Activated CD8-positive, alpha-beta T cell treated with anti-CD3 and anti-CD28 coated beads for 36 hours (primary cell): Measurements from ENCODE around the gene GPR84. TPM values are rescaled to one million over a fixed set of nuclear protein-coding genes. Genes with fewer than 3 reads are reported as not detected.

Experiments
- ATAC-seq: fragments of 200-7000 bp; cut with Tn5 transposase; one replicate; pipeline ENCODE4 v1.10.0; 2021; ENCODE audit warnings: mild to moderate bottlenecking, moderate library complexity
- CTCF ChIA-PET: fragments of 350-600 bp; sonication (Branson Sonifier 250); formaldehyde crosslinking; loops from one replicate; lab custom pipeline; 2021; ENCODE audit warnings: antibody characterized with exemption; lab: Charles Lee
- POLR2A ChIA-PET: fragments of 350-600 bp; sonication (Branson Sonifier 250); formaldehyde crosslinking; loops from one replicate; lab custom pipeline; 2021; ENCODE audit warnings: antibody characterized with exemption; lab: Charles Lee
- DNase-seq: peaks from one replicate; pipeline ENCODE4 v3.0.0-alpha.2; 2020
- H3K27ac Mint-ChIP-seq: one replicate; pipeline ENCODE4 v1.8.0; 2021; ENCODE audit warnings: mild to moderate bottlenecking, mixed read lengths
- H3K27me3 Mint-ChIP-seq: one replicate; pipeline ENCODE4 v1.8.0; 2021; ENCODE audit warnings: mixed read lengths
- H3K36me3 Mint-ChIP-seq: one replicate; pipeline ENCODE4 v1.8.0; 2021; ENCODE audit warnings: low read depth, mixed read lengths
- H3K4me1 Mint-ChIP-seq: one replicate; pipeline ENCODE4 v1.8.0; 2021; ENCODE audit warnings: low read depth, mixed read lengths
- H3K4me3 Mint-ChIP-seq: one replicate; pipeline ENCODE4 v1.8.0; 2021; ENCODE audit warnings: mild to moderate bottlenecking, moderate library complexity, mixed read lengths
- H3K9me3 Mint-ChIP-seq: one replicate; pipeline ENCODE4 v1.8.0; 2021; ENCODE audit warnings: mixed read lengths
- CTCF ChIP-seq: fragments of 200-600 bp; IDR thresholded peaks from one replicate; pipeline ENCODE4 v1.8.0; 2022; ENCODE audit warnings: antibody characterized with exemption, mild to moderate bottlenecking
- intact Hi-C: fragments of 100-400 bp; cut with micrococcal nuclease; formaldehyde crosslinking; loops from one replicate; pipeline ENCODE4 v1.10.0; 2022
- total RNA-seq, 2 experiments: library from RNA; stranded (reverse); gene quantifications; one replicate each; pipeline ENCODE4 v1.2.3, GENCODE V29; 2021

GPR84 gene
- not detected for total RNA-seq

DNA sequence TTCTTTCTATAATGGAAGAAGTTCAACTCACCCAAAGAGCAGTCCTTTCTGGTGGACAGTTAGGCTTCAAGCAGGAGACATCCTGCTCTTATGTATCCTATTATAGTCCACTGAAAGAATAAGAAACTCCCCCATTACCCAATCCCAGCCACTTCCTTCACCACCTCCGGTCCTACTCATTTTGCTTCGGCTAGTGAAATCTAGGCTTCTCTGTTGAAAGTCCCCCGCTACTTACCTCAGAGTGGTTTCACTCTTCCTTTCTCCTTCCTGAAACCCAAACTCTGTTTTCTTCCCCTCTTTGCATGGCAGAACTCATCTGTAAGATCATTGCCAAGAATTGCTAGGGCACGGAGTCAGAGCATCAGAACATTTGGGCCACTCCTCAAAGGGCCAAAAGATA is at the start of gene GPR84:
Gene GPR84, minus strand, starts transcription at position 74 of the 400 bp plus-strand sequence. CDS start 635 bp downstream, outside the sequence.
- TF ChIP-seq CTCF: no peak
- peak within 1 kb of the TSS; percentile 26 for H3K27ac Mint-ChIP-seq
- H3K9me3 Mint-ChIP-seq: no peaks in the 10 kb centered on the region
- CTCF ChIA-PET: no interaction called here
- DNase-seq (peak; percentile 64), ATAC-seq (peak; percentile 63)
- H3K27me3 Mint-ChIP-seq: peaks cover 3% of the 10 kb centered on the region
- H3K4me1 Mint-ChIP-seq: peaks cover 40% of the 10 kb centered on the region
- POLR2A ChIA-PET: no interaction called here
- no peaks in the 10 kb centered on the region for H3K36me3 Mint-ChIP-seq
- intact Hi-C loops: loop anchor here (5.0 kb wide), 2 partner anchors 37 to 72 kb away; partner anchors contain the start of gene COPZ1
- H3K4me3 Mint-ChIP-seq: peak within 1 kb of the TSS; percentile 2

DNA sequence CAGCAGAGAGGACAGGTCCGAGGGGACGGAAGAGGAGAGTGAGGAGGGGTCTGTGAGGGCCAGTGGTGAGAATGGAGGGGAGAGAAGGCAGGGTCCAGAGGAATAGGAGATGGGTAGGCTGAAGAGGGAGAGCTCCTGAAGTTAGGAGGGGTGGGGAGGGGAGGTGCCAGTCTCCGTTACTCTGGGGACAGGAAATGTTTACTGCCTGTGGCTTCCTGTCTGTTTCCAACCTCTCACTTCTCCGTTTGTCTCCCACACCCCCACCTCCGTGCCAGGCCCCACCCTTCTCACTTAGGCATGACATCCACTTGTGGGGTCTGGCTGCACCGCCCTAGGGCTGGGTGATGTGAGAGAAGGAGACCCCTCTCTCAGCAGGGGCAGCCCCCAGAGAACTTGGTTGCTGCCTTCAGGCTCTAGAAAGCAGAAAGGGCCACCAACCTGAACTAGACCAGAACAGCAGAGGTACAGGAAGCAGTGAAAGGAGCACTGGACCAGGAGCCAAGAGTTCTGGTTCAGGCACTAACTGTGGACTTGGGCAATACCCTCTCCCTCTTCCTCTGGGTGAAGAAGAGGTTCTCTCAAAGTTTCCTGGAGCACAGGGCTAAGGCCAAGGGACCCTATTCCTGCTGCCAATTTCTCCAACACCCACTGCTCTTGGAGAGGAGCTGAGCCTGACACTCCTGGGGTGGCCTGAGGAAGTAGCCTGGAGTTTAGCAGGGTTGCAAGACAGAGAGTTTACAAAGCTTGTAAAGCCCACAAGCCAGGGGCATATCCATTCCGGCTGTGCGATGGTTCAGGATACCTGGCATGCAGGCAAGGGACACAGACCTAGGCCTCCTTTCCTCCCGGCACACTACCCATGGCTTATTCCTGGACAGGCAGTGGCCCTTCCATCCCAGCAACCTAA is 49.3 kb upstream of the GPR84 start:
- intact Hi-C loops: no loop called here
- peak overlapping the region; percentile 83 for H3K27ac Mint-ChIP-seq
- CTCF ChIA-PET: interaction anchor here (0.9 to 14.7 kb wide), 3 partner anchors 13 to 34 kb away, joined by 4 to 330 read pairs (median 164); no protein-coding TSS in a partner anchor
- peak overlapping the region; percentile 58 for H3K4me3 Mint-ChIP-seq
- no peaks in the 10 kb centered on the region for H3K9me3 Mint-ChIP-seq
- H3K4me1 Mint-ChIP-seq: peaks cover 67% of the 10 kb centered on the region
- ATAC-seq: peak; percentile 77
- DNase-seq: peak; percentile 84
- H3K36me3 Mint-ChIP-seq: peaks cover 6% of the 10 kb centered on the region
- POLR2A ChIA-PET: interaction anchor here (1.1 to 1.5 kb wide), 4 partner anchors 11 to 133 kb away, joined by 3 to 8 read pairs (median 4); partner anchors contain the start of genes CBX5 and HNRNPA1
- H3K27me3 Mint-ChIP-seq: no peaks in the 10 kb centered on the region
- no peak for TF ChIP-seq CTCF

DNA sequence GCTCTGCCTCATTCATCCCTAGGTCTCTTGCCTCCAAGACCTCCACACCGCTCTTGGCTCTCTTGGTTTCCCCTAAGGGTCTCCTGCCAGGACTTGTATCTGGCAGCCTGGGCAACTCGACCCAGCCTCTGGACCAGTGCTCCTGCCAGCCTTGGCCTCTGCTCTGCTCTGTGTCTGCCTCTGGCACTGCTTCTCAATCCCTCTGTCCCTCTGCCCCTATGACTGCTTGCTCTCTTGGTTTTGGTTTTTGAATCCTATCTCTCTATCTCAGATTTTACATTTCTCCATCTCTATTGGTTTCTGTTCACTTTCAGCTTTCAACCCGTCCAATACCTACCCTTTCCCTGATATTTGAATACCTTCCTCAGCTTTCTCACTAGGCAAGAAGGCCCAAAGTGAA is 48.5 kb upstream of the GPR84 start:
- DNase-seq (no peak), ATAC-seq (peak; percentile 12)
- intact Hi-C loops: no loop called here
- POLR2A ChIA-PET: interaction anchor here (0.5 to 2.5 kb wide), 7 partner anchors 8 to 1524 kb away, joined by 3 to 10 read pairs (median 4); partner anchors contain the start of genes CBX5, HNRNPA1 and NCKAP1L
- Mint-ChIP-seq H3K4me3 (peak overlapping the region; percentile 58), H3K4me1 (peaks cover 65% of the 10 kb centered on the region), H3K9me3 (no peaks in the 10 kb centered on the region), H3K27ac (peak overlapping the region; percentile 83), H3K36me3 (peaks cover 11% of the 10 kb centered on the region), H3K27me3 (no peaks in the 10 kb centered on the region)
- CTCF ChIA-PET: interaction anchor here (0.8 to 14.7 kb wide), 4 partner anchors 12 to 214 kb away, joined by 3 to 330 read pairs (median 84); no protein-coding TSS in a partner anchor
- no peak for TF ChIP-seq CTCF

DNA sequence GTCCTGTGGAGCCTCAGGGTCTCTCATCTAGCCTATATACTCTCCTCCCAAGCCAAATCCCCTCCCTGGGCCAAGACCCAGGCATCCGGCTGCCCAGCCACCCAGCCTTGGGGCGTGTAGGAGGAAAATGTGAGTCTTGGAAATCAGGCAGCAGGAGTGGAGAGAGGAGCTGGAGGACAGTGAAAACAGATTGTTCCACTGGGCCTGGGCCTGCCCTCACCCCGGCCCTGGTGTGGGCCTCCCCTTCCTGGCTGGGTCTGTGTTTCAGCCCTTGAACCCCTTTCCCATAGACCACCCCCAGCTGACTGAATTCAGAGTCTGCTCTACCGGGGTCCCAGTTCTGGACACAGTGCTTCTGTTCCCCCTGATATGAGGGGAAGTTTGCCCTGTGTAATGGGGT is 48.1 kb upstream of the GPR84 start:
- no peak for TF ChIP-seq CTCF
- Mint-ChIP-seq H3K36me3 (peaks cover 15% of the 10 kb centered on the region), H3K27ac (peak overlapping the region; percentile 83), H3K27me3 (no peaks in the 10 kb centered on the region), H3K9me3 (no peaks in the 10 kb centered on the region), H3K4me1 (peaks cover 62% of the 10 kb centered on the region), H3K4me3 (peak overlapping the region; percentile 58)
- intact Hi-C loops: no loop called here
- CTCF ChIA-PET: interaction anchor here (0.5 to 14.7 kb wide), 6 partner anchors 11 to 213 kb away, joined by 3 to 330 read pairs (median 4); no protein-coding TSS in a partner anchor
- DNase-seq: no peak
- ATAC-seq: no peak
- POLR2A ChIA-PET: interaction anchor here (0.5 to 2.5 kb wide), 6 partner anchors 9 to 1525 kb away, joined by 3 to 10 read pairs (median 4); partner anchors contain the start of gene NCKAP1L
